NCI-H510A (cell line): ENCODE measurements around the gene ZSWIM1.
"Not testable (repeated sequence)": the region's sequence is repeated elsewhere in the genome, so short reads cannot be mapped to it uniquely, and the experiment has no call there.

Experiments used
- DNase-seq: peaks from one replicate; lab custom pipeline; 2025; lab: John Stamatoyannopoulos, UW

The ZSWIM1 gene

DNA sequence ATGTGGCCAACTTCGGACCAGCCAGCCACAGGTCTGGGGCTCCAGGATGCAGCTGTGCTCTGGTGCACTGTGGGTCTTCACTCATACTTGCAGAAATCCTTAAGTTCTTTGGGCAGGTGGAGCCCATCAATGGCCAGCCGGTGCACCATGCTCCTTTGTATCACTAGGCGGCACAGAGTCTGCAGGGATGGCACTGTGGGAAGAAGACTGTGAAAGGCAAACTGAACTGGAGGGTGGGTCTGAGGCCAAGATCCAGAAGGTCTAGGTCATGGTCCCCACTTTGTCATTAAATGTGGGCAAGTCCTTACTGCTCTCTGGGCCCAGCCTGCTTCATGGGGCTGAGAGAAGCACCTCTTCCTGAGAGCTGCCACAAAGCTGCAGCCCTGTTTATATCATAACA, 7.7 kb downstream of the ZSWIM1 start:
- no peak for DNase-seq

DNA sequence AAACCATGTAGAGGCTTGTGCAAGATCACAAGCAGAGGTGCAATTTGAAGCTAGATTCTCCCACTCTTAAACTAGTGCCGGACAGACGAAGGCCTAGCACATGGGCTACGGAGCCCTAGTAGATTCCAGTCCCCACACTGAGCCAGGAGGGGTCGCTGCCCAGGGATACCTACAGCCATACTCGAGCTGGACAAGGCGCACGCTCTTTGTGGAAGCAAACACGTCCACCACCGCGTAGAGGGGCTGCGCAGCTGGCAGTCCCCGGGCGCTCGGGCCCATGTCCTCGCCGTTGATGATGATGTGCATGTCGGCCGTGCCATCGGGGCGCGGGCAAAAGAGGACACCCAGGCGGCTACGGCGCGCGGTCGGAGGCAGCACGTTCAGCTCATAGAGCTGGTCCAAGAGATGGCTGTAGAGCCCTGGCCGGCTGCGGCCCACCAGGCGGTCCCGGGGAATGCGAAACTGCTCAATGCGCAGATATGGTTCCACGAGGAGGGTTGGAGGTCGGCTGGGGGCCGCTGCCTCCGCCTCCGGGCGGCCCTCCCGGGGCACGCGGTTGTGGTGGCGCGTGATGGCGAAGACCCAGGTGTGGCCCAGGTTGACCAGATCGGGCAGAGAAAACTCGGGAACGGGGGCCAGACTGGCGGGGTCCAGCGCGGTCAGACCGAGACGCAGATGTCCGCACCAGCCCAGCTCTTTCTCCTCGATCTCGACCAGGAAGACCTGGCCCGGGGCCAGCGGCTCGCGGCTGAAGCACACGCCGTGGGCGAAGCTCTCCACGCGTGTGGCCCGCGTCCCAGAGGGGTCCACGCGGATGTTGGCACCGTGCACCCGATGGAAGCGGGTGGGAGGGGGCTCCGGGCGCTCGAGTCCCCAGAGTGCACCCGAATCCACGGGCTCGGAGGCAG, 9.3 kb downstream of the ZSWIM1 start:
- peak; percentile 46 for DNase-seq

DNA sequence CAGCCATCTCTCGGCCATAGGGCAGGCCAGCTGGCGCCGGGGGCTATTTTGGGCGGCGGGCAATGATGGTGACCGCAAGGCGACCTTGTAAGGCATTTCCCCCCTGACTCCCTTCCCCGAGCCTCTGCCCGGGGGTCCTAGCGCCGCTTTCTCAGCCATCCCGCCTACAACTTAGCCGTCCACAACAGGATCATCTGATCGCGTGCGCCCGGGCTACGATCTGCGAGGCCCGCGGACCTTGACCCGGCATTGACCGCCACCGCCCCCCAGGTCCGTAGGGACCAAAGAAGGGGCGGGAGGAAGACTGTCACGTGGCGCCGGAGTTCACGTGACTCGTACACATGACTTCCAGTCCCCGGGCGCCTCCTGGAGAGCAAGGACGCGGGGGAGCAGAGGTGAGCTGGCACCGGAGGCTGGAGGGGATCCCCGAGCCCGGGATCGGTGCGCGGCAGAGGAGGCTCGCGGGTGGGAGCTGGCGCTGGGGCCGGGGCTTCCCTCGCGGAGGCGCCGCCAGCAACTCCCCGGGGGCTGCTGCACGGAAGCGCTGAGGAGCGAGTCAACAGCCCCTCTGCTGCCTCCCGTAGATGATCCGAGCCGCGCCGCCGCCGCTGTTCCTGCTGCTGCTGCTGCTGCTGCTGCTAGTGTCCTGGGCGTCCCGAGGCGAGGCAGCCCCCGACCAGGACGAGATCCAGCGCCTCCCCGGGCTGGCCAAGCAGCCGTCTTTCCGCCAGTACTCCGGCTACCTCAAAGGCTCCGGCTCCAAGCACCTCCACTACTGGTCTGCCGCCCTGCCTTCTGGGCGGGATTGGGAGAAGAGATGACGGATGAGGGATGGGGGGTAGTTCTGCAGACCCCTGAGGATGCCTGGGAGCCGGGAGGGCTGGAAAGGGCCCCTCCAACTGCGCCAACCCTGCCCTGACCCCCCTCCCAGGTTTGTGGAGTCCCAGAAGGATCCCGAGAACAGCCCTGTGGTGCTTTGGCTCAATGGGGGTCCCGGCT, 10.3 kb downstream of the ZSWIM1 start, which contains the start of the genes CTSA and NEURL2:
Gene CTSA (plus strand): TSS at position 351 of the 999 bp plus-strand sequence. CDS start 234 bp downstream, at position 585.
Gene NEURL2 (minus strand): TSS at position 224 of the 999 bp plus-strand sequence. CDS start 217 bp downstream, at position 7.
- DNase-seq, result peak; percentile 83

DNA sequence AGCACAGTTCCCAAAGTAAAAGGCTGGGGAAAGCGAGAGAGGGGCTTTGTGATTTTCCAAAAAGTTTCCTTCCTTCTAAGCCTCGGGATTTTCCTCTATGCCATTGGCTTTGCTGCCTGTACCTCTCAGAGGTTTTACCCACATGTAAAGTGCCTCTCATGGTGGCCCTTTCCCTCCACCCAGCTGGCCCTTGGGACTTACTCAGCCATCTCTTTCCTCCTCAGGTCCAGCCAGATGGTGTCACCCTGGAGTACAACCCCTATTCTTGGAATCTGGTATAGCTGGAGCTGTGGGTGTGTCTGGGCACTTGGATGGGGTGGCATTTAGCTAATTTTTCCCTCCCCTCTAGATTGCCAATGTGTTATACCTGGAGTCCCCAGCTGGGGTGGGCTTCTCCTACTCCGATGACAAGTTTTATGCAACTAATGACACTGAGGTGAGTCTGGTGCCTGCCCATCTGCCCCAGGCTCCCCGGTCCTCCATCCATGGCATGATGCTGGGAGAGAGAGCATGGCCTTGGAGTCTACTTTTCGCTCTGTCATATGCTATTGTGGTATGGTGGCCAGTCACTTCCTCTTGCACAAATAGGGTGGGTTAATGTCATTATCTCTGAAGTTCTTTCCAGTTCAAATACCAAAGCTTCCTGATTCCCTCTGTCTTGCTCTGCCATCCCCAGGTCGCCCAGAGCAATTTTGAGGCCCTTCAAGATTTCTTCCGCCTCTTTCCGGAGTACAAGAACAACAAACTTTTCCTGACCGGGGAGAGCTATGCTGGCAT, 11.2 kb downstream of the ZSWIM1 start:
- no peak for DNase-seq

DNA sequence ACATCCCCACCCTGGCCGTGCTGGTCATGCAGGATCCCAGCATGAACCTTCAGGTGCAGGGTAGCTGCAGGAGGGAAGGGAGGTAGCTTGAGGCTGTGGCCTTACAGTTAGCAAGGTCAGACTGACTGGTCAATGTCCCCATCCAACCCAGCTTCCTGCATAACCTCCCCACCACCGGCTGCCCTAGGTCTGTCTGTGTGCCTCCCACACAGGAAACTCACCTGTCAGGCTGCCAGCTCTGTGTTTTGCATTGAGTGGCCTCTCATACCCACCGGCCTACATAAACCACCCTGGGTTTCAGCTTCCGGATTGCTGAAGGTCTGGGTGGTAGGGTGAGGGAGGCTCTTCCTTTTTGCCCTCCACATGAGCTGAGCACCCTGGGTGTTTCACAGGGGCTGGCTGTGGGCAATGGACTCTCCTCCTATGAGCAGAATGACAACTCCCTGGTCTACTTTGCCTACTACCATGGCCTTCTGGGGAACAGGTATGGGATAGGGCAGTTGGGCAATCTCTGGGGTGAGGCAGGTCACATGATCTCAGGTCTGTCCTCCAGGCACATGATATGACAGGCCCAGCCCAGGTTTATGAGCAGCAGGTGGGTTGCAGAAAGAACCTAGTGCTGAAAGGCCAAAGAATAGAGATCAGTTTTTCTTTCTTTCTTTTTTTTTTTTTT, 11.9 kb downstream of the ZSWIM1 start:
- no peak for DNase-seq

DNA sequence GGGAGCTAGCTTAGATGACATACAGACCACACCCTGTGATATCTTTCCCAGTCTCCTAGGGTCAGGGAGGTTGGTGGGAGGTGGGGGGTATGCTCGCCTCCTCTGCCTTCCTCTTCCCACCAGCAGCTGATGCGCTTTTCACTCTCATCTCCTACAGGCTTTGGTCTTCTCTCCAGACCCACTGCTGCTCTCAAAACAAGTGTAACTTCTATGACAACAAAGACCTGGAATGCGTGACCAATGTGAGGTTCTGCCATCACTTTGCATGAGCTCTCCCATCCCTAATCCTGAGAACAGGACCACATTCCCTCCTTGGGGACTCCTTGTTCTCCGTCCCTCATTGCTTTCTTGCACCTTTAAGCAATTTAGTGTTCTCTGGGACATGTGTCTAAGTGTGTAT, 12.8 kb downstream of the ZSWIM1 start:
- DNase-seq, result no peak

DNA sequence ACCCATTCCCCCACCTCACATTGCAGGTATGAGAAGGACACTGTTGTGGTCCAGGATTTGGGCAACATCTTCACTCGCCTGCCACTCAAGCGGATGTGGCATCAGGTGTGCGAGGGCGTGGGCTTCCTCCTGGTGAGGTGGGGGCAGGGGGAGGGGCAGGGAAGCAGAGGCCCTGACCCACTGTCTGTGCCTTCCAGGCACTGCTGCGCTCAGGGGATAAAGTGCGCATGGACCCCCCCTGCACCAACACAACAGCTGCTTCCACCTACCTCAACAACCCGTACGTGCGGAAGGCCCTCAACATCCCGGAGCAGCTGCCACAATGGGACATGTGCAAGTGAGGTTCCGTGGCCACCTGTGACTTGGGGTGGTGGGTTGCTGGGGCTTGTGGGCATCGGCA, 13.8 kb downstream of the ZSWIM1 start:
- DNase-seq, result no peak

DNA sequence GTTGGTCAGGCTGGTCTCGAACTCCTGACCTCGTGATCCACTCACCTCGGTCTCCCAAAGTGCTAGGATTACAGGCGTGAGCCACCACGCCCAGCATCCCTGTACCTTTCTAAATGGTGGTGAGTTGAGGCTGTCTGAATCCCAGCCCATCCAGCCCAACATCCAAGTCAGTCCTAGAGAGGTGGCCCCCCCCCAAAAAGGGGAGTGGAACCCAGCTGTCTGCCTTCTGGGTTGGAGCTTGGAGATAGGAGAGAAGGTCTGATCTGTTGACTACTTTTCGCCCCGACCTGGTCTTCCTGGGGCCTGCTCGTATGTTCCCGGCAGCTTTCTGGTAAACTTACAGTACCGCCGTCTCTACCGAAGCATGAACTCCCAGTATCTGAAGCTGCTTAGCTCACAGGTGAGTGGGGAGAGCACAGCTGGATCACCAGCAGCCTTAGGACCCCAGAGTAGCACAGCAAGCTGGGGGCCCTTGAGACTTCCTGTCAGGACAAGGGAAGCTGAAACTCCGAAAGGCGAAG, 15.7 kb downstream of the ZSWIM1 start:
- DNase-seq, result no peak

DNA sequence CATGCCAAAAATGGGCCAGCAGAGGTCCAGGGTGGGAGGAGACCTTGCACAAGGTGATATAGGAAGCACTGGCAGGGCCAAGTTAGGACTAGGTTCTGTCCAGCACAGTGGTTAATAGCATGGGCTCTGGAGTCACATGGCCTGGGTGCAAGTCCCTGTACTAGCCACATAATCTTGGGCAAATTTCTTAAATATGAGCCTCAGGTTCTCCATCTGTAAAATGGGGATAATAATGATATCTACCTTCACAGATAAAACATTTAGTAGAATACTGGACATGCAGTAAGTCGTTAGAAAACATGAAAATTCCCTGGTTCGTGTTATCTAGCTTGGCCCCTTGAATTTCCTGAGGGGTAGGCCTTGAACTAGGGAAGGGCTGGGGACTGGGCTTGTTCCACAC, 16.3 kb downstream of the ZSWIM1 start:
- DNase-seq, result no peak

DNA sequence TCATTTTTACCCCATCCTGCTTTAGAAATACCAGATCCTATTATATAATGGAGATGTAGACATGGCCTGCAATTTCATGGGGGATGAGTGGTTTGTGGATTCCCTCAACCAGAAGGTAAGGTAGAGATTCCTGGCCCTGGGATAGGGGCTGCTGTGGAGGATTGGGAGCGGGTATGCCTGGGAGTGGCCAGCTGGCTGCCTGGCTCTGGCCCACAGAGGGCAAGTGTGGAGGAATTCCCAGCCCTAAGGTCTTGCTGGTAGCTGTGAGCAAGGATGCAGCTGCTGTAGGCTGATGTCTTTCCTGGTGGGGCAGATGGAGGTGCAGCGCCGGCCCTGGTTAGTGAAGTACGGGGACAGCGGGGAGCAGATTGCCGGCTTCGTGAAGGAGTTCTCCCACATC, 16.7 kb downstream of the ZSWIM1 start:
- DNase-seq, result no peak

DNA sequence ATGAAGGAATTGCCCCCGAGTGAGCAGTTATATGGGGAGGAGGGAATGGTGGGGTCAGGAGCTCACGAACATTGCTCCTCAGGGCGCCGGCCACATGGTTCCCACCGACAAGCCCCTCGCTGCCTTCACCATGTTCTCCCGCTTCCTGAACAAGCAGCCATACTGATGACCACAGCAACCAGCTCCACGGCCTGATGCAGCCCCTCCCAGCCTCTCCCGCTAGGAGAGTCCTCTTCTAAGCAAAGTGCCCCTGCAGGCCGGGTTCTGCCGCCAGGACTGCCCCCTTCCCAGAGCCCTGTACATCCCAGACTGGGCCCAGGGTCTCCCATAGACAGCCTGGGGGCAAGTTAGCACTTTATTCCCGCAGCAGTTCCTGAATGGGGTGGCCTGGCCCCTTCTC, 17.3 kb downstream of the ZSWIM1 start:
- no peak for DNase-seq

DNA sequence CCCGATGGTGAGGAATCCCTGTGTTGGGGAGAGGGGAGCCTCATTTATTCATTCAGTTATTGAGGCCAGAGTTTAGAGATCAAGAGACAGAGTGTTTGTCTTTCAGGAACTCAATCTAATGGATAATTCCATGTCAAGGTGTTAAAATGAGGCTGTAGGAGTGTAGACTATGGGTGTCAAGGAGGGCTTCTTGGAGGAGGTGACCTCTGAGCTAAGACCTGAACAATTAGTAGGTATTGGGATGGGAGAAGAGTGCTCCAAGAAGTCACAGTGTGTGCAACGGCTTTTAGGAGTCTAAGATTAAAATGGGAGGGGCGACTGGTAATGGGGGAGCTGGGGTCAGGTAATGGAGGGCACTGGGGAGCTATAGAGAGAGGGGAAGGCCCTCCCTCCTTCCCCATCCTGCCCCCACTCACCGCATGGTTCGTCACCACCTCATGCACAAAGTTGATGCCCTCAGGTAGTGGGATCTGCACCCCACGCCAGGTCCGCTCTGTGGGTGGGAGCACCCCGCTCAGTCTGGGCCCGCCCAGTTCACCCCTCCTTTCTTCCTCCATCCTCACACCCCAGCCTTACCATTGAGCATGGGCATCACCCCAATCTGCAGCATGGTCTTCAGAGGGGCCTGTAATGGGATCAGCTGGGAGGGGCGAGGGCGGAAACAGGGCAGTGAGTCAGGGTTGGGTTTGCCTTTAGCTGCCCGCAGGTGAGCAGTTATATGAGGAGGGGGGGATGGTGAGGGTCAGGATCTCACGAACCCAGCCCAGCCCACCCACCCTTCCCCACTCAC, 18.2 kb downstream of the ZSWIM1 start:
- DNase-seq, result no peak

DNA sequence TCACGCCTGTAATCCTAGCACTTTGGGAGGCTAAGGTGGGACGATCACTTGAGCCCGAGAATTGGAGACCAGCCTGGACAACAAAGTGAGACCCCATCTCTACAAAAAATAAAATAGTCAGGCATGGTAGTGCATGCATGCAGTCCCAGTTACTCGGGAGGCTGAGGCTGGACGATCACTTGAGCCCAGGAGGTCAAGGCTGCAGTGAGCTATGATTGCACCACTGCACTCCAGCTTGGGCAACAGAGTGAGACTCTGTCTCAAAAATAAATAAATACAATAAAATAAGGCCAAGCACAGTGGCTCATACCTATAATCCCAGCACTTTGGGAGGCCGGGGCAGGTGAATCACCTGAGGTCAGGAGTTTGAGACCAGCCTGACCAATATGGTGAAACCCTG, 20.3 kb downstream of the ZSWIM1 start:
- not testable (repeated sequence) for DNase-seq

DNA sequence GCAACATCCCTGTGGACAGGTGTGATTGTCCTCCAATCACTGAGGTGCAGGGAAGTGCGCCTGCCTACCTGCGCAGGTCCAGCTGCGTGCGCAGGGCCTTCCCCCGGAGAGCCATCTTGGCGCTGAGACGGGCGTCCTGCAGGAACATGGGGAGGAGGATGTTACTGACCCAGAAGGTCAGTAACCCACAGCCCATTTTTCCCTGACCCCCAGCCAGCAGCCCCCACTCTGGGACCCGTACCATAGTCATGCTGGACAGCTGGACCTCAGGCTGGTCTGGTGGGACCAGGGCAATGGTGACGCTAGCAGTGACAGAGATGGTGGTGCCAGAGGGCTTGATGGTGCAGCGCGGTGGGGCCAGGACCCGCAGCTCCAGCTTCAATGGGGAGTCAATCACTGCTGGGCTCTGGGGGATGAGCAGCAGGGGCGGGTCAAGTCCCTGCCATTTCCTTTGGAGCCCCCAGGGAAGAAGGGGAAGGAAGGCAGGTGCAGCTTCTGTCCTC, 21.2 kb downstream of the ZSWIM1 start:
- DNase-seq, result no peak

DNA sequence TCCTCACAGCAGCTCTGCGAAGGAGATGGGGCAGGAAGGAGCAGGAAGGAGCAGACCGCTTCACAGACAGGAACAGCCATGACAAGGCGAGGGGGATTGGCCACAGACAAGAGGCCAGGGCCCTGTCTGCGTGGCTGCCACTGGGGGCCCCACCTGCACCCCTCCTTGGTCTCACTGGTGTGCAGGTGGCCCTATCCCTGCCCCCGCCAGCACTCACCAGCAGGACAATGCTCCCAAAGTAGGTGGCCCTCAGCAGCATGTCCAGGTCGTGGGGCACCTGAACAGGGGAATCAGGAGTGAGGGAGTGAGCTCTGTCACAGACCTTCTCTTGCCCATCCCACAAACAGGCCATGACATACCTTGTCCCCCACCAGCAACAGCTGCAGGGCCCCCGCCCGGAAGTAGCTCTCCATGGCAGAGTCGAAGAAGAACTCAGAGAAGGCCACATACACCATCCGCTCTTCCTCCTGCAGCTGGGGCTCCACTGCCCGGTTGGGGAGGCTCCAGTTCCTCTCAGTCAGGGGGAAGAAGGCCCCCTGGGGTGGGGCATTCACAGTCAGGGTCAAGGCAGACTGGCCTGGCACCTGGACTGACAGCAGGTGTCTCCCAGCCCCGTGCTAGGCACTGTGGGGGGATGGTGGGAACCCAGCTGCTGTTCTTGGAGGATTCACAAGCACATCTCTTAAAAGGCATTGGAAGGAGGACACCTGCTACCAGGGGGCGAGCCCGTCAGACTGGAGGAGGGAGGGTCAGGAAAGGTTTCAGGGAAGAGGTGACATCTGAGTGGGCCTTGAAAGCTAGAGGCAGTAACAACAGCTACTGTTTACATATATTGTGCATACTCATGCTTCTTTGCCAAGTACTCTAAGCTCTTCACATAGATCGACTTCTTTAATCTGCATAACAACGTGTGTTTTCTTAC, 23.8 kb downstream of the ZSWIM1 start:
- no peak for DNase-seq

DNA sequence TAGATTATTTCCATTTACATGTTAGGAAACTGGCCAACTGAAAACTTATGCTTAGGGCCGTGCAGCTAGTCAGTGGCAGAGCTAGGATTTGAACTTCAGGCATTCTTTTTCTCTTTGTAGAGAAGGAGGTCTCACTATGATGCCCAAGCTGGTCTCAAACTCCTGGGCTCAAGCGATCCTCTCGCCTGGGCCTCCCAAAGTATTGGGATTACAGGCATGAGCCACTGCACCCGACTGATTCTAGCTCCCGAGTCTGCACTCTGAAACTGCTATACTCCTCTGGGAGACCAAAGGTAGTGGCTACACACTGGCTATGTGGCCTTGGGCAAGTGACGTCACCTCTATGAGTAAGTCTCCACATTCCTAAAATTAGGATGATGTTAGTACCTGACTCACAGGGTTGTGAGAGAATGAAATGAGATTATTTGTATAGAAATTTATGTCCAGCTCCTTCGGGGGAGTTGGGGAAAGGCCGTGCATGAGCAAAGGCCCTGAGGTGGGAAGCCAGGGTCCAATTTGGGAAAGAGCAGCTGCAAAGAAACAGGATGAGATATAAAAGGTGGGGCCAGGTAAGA, 24.6 kb downstream of the ZSWIM1 start:
- no peak for DNase-seq

DNA sequence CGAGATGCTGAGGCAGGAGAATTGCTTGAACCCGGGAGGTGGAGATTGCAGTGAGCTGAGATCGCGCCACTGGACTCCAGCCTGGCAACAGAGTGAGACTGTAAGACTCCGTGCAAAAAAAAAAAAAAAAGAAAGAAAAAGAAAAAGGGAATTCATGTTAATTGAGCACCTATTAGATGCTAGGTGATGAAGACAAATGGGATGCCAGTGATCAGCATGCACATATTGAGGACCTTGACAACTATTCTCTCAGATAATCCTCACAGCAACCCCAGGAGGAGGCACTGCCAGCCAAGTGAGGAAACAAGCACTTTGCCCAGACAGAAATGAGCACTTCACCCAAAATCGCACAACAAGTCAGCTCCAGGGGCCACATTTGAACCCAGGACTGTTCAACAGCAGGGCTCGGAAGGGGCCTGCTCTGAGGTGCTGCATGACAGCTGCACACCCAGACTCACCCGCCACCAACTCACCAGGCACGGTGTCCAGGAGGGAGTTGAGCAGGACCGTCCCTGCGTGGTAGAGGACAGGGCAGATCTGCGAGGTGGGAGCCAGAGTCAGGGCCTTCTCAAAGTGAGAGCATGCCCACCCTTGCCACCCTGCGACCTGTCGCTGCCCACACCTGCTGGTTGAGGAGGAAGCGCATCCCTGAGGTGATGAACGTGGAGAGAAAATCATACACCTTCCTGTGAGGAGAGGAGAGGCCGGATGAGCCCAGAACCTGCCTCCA, 26.4 kb downstream of the ZSWIM1 start:
- DNase-seq, result no peak

DNA sequence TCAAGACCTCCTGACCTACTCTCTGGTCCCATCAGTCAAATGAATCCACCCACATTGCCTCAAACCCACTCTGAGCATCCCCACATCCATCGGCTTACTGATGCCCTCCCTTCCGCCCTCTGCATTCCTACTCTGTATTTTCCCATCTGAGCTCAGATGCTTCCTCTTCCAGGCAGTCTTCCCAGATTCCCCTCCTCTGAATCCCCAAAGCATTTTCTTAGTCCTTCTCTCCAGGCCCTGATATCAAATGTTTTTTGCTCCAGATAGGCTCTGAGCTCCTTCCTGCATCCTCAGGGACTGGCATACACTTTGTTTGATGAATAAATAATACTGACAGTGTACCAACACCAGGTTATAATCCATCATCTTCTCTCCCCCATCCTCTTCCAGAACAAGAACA, 27.1 kb downstream of the ZSWIM1 start:
- DNase-seq, result no peak
